PC-3 (cell line): ENCODE measurements around the gene TP53AIP1. TPM values are rescaled to one million over a fixed set of nuclear protein-coding genes. Genes with fewer than 3 reads are reported as not detected.

Source experiments
- ATAC-seq: fragments of 200-7000 bp; cut with Tn5 transposase; 2 replicates; pipeline ENCODE4 v1.9.1; 2020; ENCODE audit warnings: mild to moderate bottlenecking, moderate library complexity
- BruUV-seq: library from RNA; stranded (reverse); fragments of 400-500 nt; replicated peaks from 2 replicates; lab custom pipeline; 2021; lab: Mats Ljungman, UMichigan
- CTCF ChIA-PET: fragments of 300-600 bp; sonication (Branson Sonifier 250); formaldehyde crosslinking; loops from one replicate; lab custom pipeline; 2022; ENCODE audit warnings: antibody characterized with exemption; lab: Charles Lee
- POLR2A ChIA-PET: fragments of 300-600 bp; sonication (Branson Sonifier 250); formaldehyde crosslinking; loops from one replicate; lab custom pipeline; 2022; ENCODE audit warnings: antibody characterized with exemption; ENCODE audit not compliant: unreplicated experiment; lab: Charles Lee
- DNase-seq: peaks from one replicate; pipeline ENCODE4 v3.0.0-alpha.2; 2015
- H2AFZ ChIP-seq: fragments of 300-600 bp; sonication (generic); 2 replicates; pipeline ENCODE4 v1.6.0; 2016; ENCODE audit warnings: antibody characterized with exemption, low read length
- H3F3A ChIP-seq: fragments of 300-600 bp; sonication (generic); one replicate; pipeline ENCODE4 v1.6.0; 2017; ENCODE audit warnings: antibody characterized with exemption, low read length, control low read depth, mild to moderate bottlenecking; ENCODE audit not compliant: unreplicated experiment
- H3K27ac ChIP-seq: fragments of 300-600 bp; sonication (generic); 2 replicates; pipeline ENCODE4 v1.5.1; 2016; ENCODE audit warnings: mild to moderate bottlenecking, low read length
- H3K27me3 ChIP-seq: fragments of 300-600 bp; sonication (generic); 2 replicates; pipeline ENCODE4 v1.6.1; 2016; ENCODE audit warnings: low read length, mixed read lengths
- H3K36me3 ChIP-seq: fragments of 300-600 bp; sonication (generic); 2 replicates; pipeline ENCODE4 v1.6.1; 2016; ENCODE audit warnings: low read depth, mixed run types, low read length, mixed read lengths
- H3K4me1 ChIP-seq: fragments of 300-600 bp; sonication (generic); 2 replicates; pipeline ENCODE4 v1.5.1; 2016; ENCODE audit warnings: low read length; ENCODE audit not compliant: insufficient read depth
- H3K4me2 ChIP-seq: fragments of 300-600 bp; sonication (generic); 2 replicates; pipeline ENCODE4 v1.6.0; 2016; ENCODE audit warnings: low read length
- H3K4me3 ChIP-seq: fragments of 300-600 bp; sonication (generic); 2 replicates; pipeline ENCODE4 v1.5.1; 2016; ENCODE audit warnings: mild to moderate bottlenecking, low read length, mixed read lengths
- H3K79me2 ChIP-seq: fragments of 300-600 bp; sonication (generic); 2 replicates; pipeline ENCODE4 v1.6.1; 2017; ENCODE audit warnings: low read length, mixed read lengths
- H3K9ac ChIP-seq: fragments of 300-600 bp; sonication (generic); 2 replicates; pipeline ENCODE4 v1.6.0; 2016; ENCODE audit warnings: mild to moderate bottlenecking, low read length
- H3K9me2 ChIP-seq: fragments of 300-600 bp; sonication (generic); replicated peaks from 2 replicates; pipeline ENCODE4 v1.6.1; 2016; ENCODE audit warnings: mixed run types, low read length, mixed read lengths
- H3K9me3 ChIP-seq: fragments of 300-600 bp; sonication (generic); 2 replicates; pipeline ENCODE4 v1.6.1; 2016; ENCODE audit warnings: low read length, mixed read lengths
- H4K20me1 ChIP-seq: fragments of 300-600 bp; sonication (generic); 2 replicates; pipeline ENCODE4 v1.6.1; 2016; ENCODE audit warnings: low read length, mixed read lengths
- EZH2 ChIP-seq: fragments of 300-600 bp; sonication (generic); IDR thresholded peaks from one replicate; pipeline ENCODE4 v1.6.1; 2017; ENCODE audit warnings: antibody characterized with exemption, mild to moderate bottlenecking, low read length; ENCODE audit not compliant: unreplicated experiment
- EZH2phosphoT487 ChIP-seq: fragments of 300-600 bp; sonication (generic); IDR thresholded peaks from 2 replicates; pipeline ENCODE4 v1.6.1; 2018; ENCODE audit warnings: mild to moderate bottlenecking, antibody characterized with exemption, low read length, borderline replicate concordance
- intact Hi-C: fragments of 100-400 bp; cut with micrococcal nuclease; formaldehyde crosslinking; loops from 2 replicates; pipeline ENCODE4 v1.9.0; 2023
- total RNA-seq: library from RNA; depleted of rRNA; stranded (reverse); fragments of >200 nt; gene quantifications from 2 replicates; pipeline ENCODE4 v1.2.3, GENCODE V29; 2014
- TF ChIP-seq, protein P1 (sequence below): fragments of 300-600 bp; sonication (generic); conservative IDR thresholded peaks from 2 replicates; pipeline ENCODE4 v1.5.1; 2017; ENCODE audit warnings: antibody characterized with exemption, low read depth, mild to moderate bottlenecking, low read length

TP53AIP1 gene
- total RNA-seq, 1 experiment from 2014 or later, result 0.58 TPM

- CTCF ChIA-PET, result no interaction called here
- peaks cover 38% of the 10 kb centered on the region; the same call in 1 of the 2 replicates for H3K36me3 ChIP-seq
- H3K9ac ChIP-seq, result no peak overlapping the region
- no peak for DNase-seq
- no peaks in the 10 kb centered on the region for H3F3A ChIP-seq
- H3K27ac ChIP-seq, result no peak overlapping the region
- BruUV-seq, result no TSS peak
- no peak overlapping the region for H2AFZ ChIP-seq
- TF ChIP-seq EZH2 (no peak), EZH2phosphoT487 (no peak)
- TF ChIP-seq, protein P1, sequence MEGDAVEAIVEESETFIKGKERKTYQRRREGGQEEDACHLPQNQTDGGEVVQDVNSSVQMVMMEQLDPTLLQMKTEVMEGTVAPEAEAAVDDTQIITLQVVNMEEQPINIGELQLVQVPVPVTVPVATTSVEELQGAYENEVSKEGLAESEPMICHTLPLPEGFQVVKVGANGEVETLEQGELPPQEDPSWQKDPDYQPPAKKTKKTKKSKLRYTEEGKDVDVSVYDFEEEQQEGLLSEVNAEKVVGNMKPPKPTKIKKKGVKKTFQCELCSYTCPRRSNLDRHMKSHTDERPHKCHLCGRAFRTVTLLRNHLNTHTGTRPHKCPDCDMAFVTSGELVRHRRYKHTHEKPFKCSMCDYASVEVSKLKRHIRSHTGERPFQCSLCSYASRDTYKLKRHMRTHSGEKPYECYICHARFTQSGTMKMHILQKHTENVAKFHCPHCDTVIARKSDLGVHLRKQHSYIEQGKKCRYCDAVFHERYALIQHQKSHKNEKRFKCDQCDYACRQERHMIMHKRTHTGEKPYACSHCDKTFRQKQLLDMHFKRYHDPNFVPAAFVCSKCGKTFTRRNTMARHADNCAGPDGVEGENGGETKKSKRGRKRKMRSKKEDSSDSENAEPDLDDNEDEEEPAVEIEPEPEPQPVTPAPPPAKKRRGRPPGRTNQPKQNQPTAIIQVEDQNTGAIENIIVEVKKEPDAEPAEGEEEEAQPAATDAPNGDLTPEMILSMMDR, result no peak
- no peak for ATAC-seq
- intact Hi-C loops, result no loop called here
- no peak overlapping the region for H3K4me2 ChIP-seq
- no peaks in the 10 kb centered on the region for H3K27me3 ChIP-seq
- no peaks in the 10 kb centered on the region for H4K20me1 ChIP-seq
- H3K9me2 ChIP-seq, result no peaks in the 10 kb centered on the region
- no peaks in the 10 kb centered on the region for H3K9me3 ChIP-seq
- H3K79me2 ChIP-seq, result no peaks in the 10 kb centered on the region
- no peaks in the 10 kb centered on the region for H3K4me1 ChIP-seq
- POLR2A ChIA-PET, result no interaction called here
- no peak overlapping the region for H3K4me3 ChIP-seq
Measured at GRCh38 chr11:128970598-128971190, 28.0 kb upstream of the TP53AIP1 start.

DNA sequence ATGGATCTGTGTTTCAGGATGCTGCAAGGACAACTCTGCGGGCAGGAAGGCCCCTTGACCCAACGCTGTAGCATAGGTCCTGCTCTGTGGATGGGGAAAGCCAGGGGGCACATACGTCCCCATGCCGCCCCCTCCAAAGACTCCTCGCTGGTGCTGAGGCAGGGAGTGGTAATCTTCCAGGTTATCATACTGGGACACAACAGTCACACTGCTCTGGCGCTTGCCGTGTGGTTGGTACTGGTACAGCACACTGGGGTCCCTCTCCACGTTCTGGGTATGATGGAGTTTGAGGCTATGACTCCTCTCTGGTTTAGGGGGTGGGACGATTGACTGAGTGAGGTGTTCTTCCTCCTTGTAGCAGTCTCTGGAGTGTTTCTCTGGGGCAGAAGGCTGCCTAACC lies 26.2 kb upstream of the TP53AIP1 start:
- no peak for DNase-seq
- intact Hi-C loops, result no loop called here
- no peak overlapping the region for H3K27ac ChIP-seq
- H4K20me1 ChIP-seq, result no peaks in the 10 kb centered on the region
- H3K27me3 ChIP-seq, result no peaks in the 10 kb centered on the region
- no peaks in the 10 kb centered on the region for H3F3A ChIP-seq
- H3K4me1 ChIP-seq, result no peaks in the 10 kb centered on the region
- no peak overlapping the region for H3K4me2 ChIP-seq
- H3K9me3 ChIP-seq, result no peaks in the 10 kb centered on the region
- ChIA-PET CTCF (no interaction called here), POLR2A (no interaction called here)
- no peak overlapping the region for H2AFZ ChIP-seq
- H3K9me2 ChIP-seq, result no peaks in the 10 kb centered on the region
- ATAC-seq, result no peak
- no TSS peak for BruUV-seq
- no peaks in the 10 kb centered on the region for H3K79me2 ChIP-seq
- H3K4me3 ChIP-seq, result no peak overlapping the region
- no peak overlapping the region for H3K9ac ChIP-seq
- no peak for TF ChIP-seq EZH2
- no peak for TF ChIP-seq EZH2phosphoT487
- TF ChIP-seq, protein P1, result no peak
- H3K36me3 ChIP-seq, result peaks cover 25% of the 10 kb centered on the region; the same call in 1 of the 2 replicates

DNA sequence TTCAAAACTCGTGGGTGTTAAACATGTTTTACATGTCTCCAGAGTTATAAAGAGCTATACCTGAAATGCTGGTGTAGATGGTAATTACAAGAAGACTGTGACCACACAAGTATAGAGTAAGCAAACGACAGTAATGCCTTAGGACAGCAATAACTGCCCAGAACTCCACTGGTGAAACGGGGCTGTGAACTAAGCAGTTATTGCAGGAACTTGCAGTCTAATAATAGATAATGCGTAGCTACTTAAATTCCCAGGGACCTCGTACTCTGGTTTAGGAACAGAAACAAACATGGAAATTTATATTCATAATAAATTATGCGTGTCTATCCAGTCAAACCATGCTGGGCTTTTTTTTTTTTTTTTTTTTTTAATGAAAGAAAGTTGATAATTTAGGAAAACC lies 24.9 kb upstream of the TP53AIP1 start:
- no peak overlapping the region for H2AFZ ChIP-seq
- H3K4me2 ChIP-seq, result no peak overlapping the region
- CTCF ChIA-PET, result no interaction called here
- no peak for ATAC-seq
- intact Hi-C loops, result no loop called here
- H3K9me2 ChIP-seq, result no peaks in the 10 kb centered on the region
- no peak overlapping the region for H3K4me3 ChIP-seq
- no peak overlapping the region for H3K27ac ChIP-seq
- DNase-seq, result no peak
- H3K9me3 ChIP-seq, result no peaks in the 10 kb centered on the region
- TF ChIP-seq EZH2phosphoT487 (no peak), EZH2 (no peak)
- TF ChIP-seq, protein P1, result no peak
- no peaks in the 10 kb centered on the region for H3K79me2 ChIP-seq
- H3K9ac ChIP-seq, result no peak overlapping the region
- H3K27me3 ChIP-seq, result no peaks in the 10 kb centered on the region
- H3K36me3 ChIP-seq, result peaks cover 16% of the 10 kb centered on the region; the same call in 1 of the 2 replicates
- H3K4me1 ChIP-seq, result no peaks in the 10 kb centered on the region
- H4K20me1 ChIP-seq, result no peaks in the 10 kb centered on the region
- POLR2A ChIA-PET, result no interaction called here
- H3F3A ChIP-seq, result no peaks in the 10 kb centered on the region
- no TSS peak for BruUV-seq
